ENCODE results near the gene ZMYND19. TPM values are rescaled to one million over a fixed set of nuclear protein-coding genes. Genes with fewer than 3 reads are reported as not detected.
"Not testable (repeated sequence)": the region's sequence is repeated elsewhere in the genome, so short reads cannot be mapped to it uniquely, and the experiment has no call there.

The ZMYND19 gene
- 16.8 and 18.4 TPM in 2 replicates for total RNA-seq

GRCh38 chr9:137590469-137591383 lies at the start of gene ZMYND19:
ZMYND19 (minus strand) TSS chr9:137590512; CDS start chr9:137590263, 249 bp downstream.
- DNase-seq, result peak; percentile 93

GRCh38 chr9:137639303-137640051 lies 49.2 kb upstream of the ZMYND19 start:
- no peak for DNase-seq

DNA sequence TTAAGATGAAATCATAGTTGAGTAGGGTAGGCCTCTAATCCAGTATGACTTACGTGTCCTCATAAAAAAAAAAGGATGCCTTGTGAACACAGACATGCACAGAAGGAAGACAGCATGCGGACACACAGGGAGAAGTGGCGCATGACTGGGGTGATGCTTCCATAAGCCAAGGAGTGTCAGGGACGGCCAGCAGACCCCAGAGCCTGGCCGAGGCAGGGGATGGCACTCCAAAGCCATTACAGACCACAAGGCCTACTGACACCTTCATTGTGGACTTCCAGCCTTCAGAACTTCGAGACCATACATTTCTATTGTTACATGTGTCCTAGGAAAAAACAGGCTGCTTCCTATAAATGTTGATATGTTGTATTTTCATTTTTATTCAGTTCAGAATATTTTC lies 48.4 kb upstream of the ZMYND19 start:
- DNase-seq, result no peak

DNA sequence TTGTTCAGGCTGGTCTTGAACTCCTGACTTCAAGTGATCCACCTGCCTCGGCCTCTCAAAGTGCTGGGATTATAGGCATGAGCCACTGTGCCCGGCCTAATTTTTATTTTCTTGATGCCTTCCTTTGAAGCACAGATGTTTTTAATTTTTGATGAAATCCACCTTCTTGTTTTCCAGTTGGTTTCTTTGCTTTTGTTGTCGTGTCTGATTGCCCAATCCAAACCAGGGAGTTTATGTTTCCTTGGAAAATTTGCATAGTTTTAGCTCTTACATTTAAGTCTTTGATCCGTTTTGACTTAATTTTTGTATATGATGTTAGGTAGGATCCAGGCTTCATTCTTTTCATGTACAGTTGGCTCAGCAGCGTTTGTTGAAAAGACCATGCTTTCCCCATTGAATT lies 43.7 kb upstream of the ZMYND19 start:
- DNase-seq, result no peak

GRCh38 chr9:137632230-137633161 lies 42.2 kb upstream of the ZMYND19 start:
- DNase-seq, result peak; percentile 83

DNA sequence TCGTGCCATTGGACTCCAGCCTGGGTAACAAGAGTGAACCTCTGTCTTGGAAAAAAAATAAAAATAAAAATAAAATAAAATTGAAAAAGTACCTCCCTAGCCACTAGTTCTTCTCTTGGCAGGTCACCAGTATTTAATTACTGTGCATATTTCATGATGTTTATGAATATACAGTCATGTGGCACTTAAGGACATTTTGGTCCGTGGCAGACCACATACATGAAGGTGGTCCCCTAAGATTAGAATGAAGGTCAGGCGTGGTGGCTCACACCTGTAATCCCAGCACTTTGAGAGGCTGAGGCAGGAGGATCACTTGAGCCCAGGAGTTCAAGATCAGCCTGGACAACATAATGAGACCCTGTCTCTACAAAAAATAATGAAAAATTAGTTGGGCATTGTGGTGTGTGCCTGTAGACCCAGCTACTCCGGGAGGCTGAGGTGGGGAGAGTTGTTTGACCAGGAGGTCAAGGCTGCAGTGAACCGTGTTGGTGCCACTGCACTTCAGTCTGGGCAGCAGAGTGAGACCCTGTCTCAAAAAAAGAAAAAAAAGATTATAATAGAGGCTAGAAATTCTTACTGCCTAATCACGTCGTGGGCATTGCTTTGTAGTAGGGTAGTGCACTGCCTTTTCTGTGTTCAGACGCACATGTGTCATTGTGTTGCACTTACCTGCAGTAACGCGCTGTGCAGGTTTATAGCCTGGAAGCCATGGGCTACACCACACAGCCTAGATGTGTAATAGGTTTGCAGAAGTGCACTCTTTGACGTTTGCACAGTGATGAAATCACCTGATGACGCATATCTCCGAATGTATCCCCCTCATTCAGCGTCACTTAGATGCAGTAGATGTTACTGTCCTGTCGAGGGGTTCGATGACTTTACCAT lies 41.3 kb upstream of the ZMYND19 start:
- DNase-seq, result no peak

GRCh38 chr9:137630679-137631078 lies 40.4 kb upstream of the ZMYND19 start:
- DNase-seq, result peak; percentile 27

DNA sequence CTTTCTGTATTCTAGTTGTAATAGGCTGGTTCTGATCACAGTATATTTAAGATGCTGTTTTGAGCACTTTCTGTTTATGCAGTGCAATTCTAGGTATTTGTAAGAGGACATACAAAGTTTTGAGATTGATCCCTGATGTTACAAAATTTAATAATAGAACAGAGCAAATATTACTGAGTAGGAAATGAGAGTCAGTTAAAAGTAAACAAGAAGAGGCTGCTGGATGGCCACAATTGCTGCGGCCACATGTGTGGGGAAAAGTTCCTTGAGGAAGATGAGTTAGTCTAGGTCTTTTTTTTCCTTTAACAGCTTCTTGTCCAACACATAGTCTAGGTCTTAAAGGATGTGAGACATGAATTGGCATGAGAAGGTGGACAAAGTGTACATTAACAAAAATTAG lies 39.8 kb upstream of the ZMYND19 start:
- DNase-seq, result no peak

DNA sequence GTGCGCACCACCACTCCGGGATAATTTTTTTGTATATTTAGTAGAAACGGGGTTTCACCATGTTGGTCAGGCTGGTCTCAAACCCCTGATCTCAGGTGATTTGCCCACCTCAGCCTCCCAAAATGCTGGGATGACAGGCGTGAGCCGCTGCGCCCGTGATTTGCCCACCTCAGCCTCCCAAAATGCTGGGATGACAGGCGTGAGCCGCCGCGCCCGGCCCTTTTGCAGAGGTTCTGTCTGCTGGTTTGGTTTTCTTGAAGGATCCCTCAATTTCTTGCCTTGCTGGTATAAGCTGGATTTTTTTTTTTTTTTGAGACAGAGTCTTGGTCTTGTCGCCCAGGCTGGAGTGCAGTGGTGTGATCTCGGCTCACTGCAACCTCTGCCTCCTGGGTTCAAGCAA lies 37.1 kb upstream of the ZMYND19 start:
- DNase-seq, result not testable (repeated sequence)

DNA sequence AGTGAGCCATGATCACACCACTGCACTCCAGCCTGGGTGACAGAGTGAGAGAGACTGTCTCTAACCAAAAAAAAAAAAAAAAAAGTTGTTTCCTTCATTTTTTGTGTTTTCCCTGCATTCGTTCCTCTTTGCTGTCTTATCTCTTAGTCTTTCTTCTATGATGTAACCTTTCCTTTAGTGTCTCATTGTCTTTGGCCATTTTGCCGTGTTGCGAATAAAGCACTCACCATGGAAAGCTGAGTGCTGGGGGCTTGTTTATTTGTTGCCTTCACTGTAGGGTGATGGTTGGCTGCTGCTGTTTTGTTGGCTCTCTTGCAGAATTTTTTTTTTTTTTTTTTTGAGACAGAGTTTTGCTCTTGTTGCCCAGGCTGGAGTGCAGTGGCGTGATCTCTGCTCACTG lies 36.2 kb upstream of the ZMYND19 start:
- no peak for DNase-seq

GRCh38 chr9:137622211-137622610 lies 31.9 kb upstream of the ZMYND19 start:
- not testable (repeated sequence) for DNase-seq

DNA sequence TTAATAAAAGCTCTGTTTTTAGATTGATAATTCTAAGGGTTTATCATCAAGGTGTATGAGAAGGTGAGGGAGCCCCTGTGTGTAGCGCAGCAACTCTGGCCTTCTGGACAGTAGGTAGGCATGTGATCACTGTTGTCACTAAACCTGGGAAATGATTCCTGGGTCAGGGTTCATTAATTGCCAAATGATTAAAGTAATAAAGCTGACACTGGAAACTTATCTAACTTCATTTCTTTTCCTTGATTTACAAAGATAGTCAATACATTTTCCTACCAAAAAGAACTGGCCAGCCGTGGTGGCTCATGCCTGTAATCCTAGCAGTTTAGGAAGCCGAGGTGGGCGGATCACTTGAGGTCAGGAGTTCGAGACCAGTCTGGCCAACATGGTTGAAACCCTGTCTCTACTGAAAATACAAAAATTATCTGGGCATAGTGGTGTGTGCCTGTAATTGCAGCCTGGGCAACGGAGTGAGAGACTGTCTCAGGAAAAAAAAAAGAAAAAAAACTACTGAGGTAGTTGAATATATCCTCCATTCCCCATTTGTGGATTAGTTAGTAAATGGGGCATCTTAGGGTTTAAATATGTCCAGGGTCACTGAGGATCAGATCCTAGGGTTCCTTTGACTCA lies 30.9 kb upstream of the ZMYND19 start:
- DNase-seq, result peak; percentile 34

DNA sequence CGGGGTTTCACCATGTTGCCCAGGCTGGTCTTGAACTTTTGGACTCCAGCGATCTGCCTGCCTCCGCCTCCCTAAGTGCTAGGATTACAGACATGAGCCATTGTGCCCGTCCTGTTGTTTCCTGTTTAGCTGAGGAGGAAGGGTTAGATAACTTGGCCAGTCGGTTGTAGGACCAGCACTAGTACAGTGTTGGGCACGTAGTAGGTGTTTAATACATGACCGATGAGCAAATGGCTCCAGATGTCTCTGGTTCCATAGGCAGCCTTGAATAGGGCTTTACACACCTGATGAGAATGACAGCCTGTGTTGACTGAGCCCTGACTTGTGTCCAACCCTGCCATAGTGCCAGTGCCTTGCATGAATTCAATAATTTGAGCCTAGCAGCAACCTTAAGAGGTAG lies 30.3 kb upstream of the ZMYND19 start:
- DNase-seq, result no peak

DNA sequence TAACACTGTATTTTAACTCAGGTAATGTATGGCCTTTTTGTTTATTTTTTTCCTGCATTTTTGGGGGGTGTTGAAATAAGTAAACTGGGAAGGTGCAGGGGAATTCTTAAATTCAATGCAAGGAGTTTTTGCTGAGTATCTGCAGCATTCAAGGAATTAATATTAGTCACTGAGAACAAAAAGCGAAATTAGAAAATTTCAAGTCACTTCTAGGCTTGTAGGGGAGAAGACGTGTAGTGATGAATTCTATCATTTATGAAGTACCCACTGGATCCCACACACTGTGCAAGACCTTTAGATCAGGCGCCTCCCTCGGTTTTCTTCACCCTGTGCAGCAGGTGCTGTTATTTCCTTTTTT lies 29.7 kb upstream of the ZMYND19 start:
- no peak for DNase-seq

- peak; percentile 62 for DNase-seq
These were observed 29.1 kb upstream of the ZMYND19 start for GRCh38 chr9:137619240-137620047.

GRCh38 chr9:137618105-137619067 lies 28.1 kb upstream of the ZMYND19 start, which contains the start of gene EHMT1:
EHMT1 (plus strand) TSS chr9:137619005; CDS start chr9:137619029, 24 bp downstream.
- peak; percentile 90 for DNase-seq

- DNase-seq, result no peak
These were observed 25.1 kb upstream of the ZMYND19 start for GRCh38 chr9:137615387-137615871.

GRCh38 chr9:137614631-137615386 lies 24.5 kb upstream of the ZMYND19 start:
- DNase-seq, result no peak

Data from dermis blood vessel endothelial cell (primary cell).